CD4-positive, alpha-beta memory T cell (primary cell): ENCODE data around the gene CCNQ. TPM values are rescaled to one million over a fixed set of nuclear protein-coding genes. Genes with fewer than 3 reads are reported as not detected.

Experiments
- CTCF ChIA-PET: fragments of 350-600 bp; sonication (Branson Sonifier 250); formaldehyde crosslinking; loops from one replicate; lab custom pipeline; 2021; ENCODE audit warnings: inconsistent platforms; ENCODE audit not compliant: partially characterized antibody; lab: Charles Lee
- POLR2A ChIA-PET: fragments of 350-600 bp; sonication (Branson Sonifier 250); formaldehyde crosslinking; loops from one replicate; lab custom pipeline; 2021; ENCODE audit not compliant: partially characterized antibody; lab: Charles Lee
- DNase-seq, 5 donors: peaks; one replicate each; pipeline versions ENCODE4 v3.0.0 to v3.0.0-alpha.2; 2020 to 2022; ENCODE audit warnings: mixed read lengths in 1 of 5
- H3K27ac ChIP-seq: one replicate; pipeline ENCODE4 v1.7.0; 2013; ENCODE audit warnings: low read depth, low read length
- H3K27me3 ChIP-seq: 2 replicates; pipeline ENCODE4 v1.7.0; 2013; ENCODE audit warnings: mild to moderate bottlenecking, low read length, moderate library complexity; ENCODE audit not compliant: insufficient read depth
- H3K36me3 ChIP-seq: 2 replicates; pipeline ENCODE4 v1.7.0; 2013; ENCODE audit warnings: mild to moderate bottlenecking, low read length, moderate library complexity; ENCODE audit not compliant: insufficient read depth
- H3K4me1 ChIP-seq: 2 replicates; pipeline ENCODE4 v1.7.0; 2013; ENCODE audit warnings: mild to moderate bottlenecking, low read length, moderate library complexity; ENCODE audit not compliant: insufficient read depth
- H3K4me3 ChIP-seq, 2 donors: one replicate each; pipeline ENCODE4 v1.7.0; 2013; ENCODE audit warnings: low read length in 2 of 2, mild to moderate bottlenecking in 1 of 2
- H3K9me3 ChIP-seq, 2 donors: one replicate each; pipeline ENCODE4 v1.7.0; 2013; ENCODE audit warnings: low read length in 2 of 2, control low read depth in 1 of 2; ENCODE audit not compliant: control insufficient read depth in 1 of 2
- H3K27ac Mint-ChIP-seq, 7 donors: one replicate each; pipeline ENCODE4 v1.8.0; 2020 to 2021; ENCODE audit warnings: mixed read lengths in 7 of 7, mild to moderate bottlenecking in 6 of 7, inconsistent platforms in 3 of 7, moderate library complexity in 3 of 7
- H3K27me3 Mint-ChIP-seq, 2 donors: one replicate each; pipeline ENCODE4 v1.8.0; 2020 to 2021; ENCODE audit warnings: mixed read lengths in 2 of 2
- H3K36me3 Mint-ChIP-seq, 2 donors: one replicate each; pipeline ENCODE4 v1.8.0; 2020 to 2021; ENCODE audit warnings: mixed read lengths in 2 of 2, inconsistent platforms in 1 of 2, mild to moderate bottlenecking in 1 of 2
- H3K4me1 Mint-ChIP-seq, 4 donors: one replicate each; pipeline ENCODE4 v1.8.0; 2020 to 2021; ENCODE audit warnings: mixed read lengths in 4 of 4, mild to moderate bottlenecking in 1 of 4
- H3K4me3 Mint-ChIP-seq, 8 donors: one replicate each; pipeline ENCODE4 v1.8.0; 2020 to 2021; ENCODE audit warnings: mixed read lengths in 8 of 8, mild to moderate bottlenecking in 7 of 8, moderate library complexity in 6 of 8, inconsistent platforms in 3 of 8
- H3K9me3 Mint-ChIP-seq, 8 donors: one replicate each; pipeline ENCODE4 v1.8.0; 2020 to 2021; ENCODE audit warnings: mixed read lengths in 8 of 8, mild to moderate bottlenecking in 5 of 8, inconsistent platforms in 3 of 8, moderate library complexity in 1 of 8
- intact Hi-C: fragments of 100-400 bp; cut with micrococcal nuclease; formaldehyde crosslinking; loops from one replicate; pipeline ENCODE4 v1.15.1; 2023
- polyA plus RNA-seq, 2 donors: library from polyadenylated mRNA; unstranded; fragments of 300-500 nt; fragmentation: Illumina TruSeq; gene quantifications; one replicate each; pipeline ENCODE4 v1.2.3, GENCODE V29; 2021
- total RNA-seq, 2 experiments: library from RNA; stranded (reverse); gene quantifications; one replicate each; pipeline ENCODE4 v1.2.3, GENCODE V29; 2021

The CCNQ gene
- total and polyA plus RNA-seq, 4 experiments from 2014 or later, result 26.1 to 53.6 (median 38.8) TPM

GRCh38 chrX:153644356-153645125 lies 45.6 kb upstream of the CCNQ start:
- Mint-ChIP-seq H3K27me3 (peaks cover 13% of the 10 kb centered on the region in 2 donors), H3K9me3 (peaks cover 0 to 3% (median 0%) of the 10 kb centered on the region in 8 donors), H3K36me3 (no peaks in the 10 kb centered on the region), H3K4me1 (peaks cover 7 to 14% (median 11%) of the 10 kb centered on the region in 4 donors), H3K27ac (no peak overlapping the region), H3K4me3 (peak overlapping the region in 3 of 8 donors; percentile 7 to 32 (median 26))
- Histone ChIP-seq H3K36me3 (no peaks in the 10 kb centered on the region), H3K27ac (no peak overlapping the region), H3K27me3 (peaks cover 10% of the 10 kb centered on the region), H3K4me1 (peaks cover 10% of the 10 kb centered on the region), H3K9me3 (no peaks in the 10 kb centered on the region), H3K4me3 (no peak overlapping the region)
- no peak for DNase-seq
- intact Hi-C loops, result no loop called here
- ChIA-PET CTCF (interaction anchor here (0.9 to 6.2 kb wide), 7 partner anchors 8 to 105 kb away, joined by 3 to 33 read pairs (median 4); no protein-coding TSS in a partner anchor), POLR2A (no interaction called here)

- Histone ChIP-seq H3K4me3 (no peak overlapping the region), H3K27me3 (peaks cover 10% of the 10 kb centered on the region), H3K9me3 (no peaks in the 10 kb centered on the region), H3K36me3 (no peaks in the 10 kb centered on the region), H3K27ac (no peak overlapping the region), H3K4me1 (peaks cover 10% of the 10 kb centered on the region)
- DNase-seq, result no peak
- Mint-ChIP-seq H3K27me3 (peaks cover 13% of the 10 kb centered on the region in 2 donors), H3K9me3 (peaks cover 0 to 3% (median 0%) of the 10 kb centered on the region in 8 donors), H3K4me3 (peak overlapping the region in 6 of 8 donors; percentile 47 to 74 (median 58)), H3K36me3 (no peaks in the 10 kb centered on the region), H3K27ac (no peak overlapping the region), H3K4me1 (peaks cover 7 to 14% (median 11%) of the 10 kb centered on the region in 4 donors)
- intact Hi-C loops, result loop anchor here (1.0 kb wide), 1 partner anchor 33 kb away; no protein-coding TSS in a partner anchor
- CTCF ChIA-PET, result interaction anchor here (0.9 to 1.2 kb wide), 2 partner anchors 21 to 104 kb away, joined by 3 to 4 read pairs; no protein-coding TSS in a partner anchor
- POLR2A ChIA-PET, result interaction anchor here (1.2 kb wide), 1 partner anchor 29 kb away, joined by 3 read pairs; no protein-coding TSS in a partner anchor
Measured at GRCh38 chrX:153643431-153644351, 44.8 kb upstream of the CCNQ start.

- intact Hi-C loops, result loop anchor here (1.0 kb wide), 1 partner anchor 33 kb away; no protein-coding TSS in a partner anchor
- peaks cover 13% of the 10 kb centered on the region in 2 donors for H3K27me3 Mint-ChIP-seq
- peak overlapping the region in 1 of 7 donors; percentile 21 for H3K27ac Mint-ChIP-seq
- Histone ChIP-seq H3K4me1 (peaks cover 10% of the 10 kb centered on the region), H3K9me3 (no peaks in the 10 kb centered on the region), H3K27ac (no peak overlapping the region), H3K27me3 (peaks cover 10% of the 10 kb centered on the region), H3K4me3 (no peak overlapping the region), H3K36me3 (no peaks in the 10 kb centered on the region)
- no peaks in the 10 kb centered on the region for H3K36me3 Mint-ChIP-seq
- ChIA-PET CTCF (interaction anchor here (0.9 kb wide), 1 partner anchor 20 kb away, joined by 3 read pairs; no protein-coding TSS in a partner anchor), POLR2A (interaction anchor here (1.2 kb wide), 1 partner anchor 28 kb away, joined by 3 read pairs; no protein-coding TSS in a partner anchor)
- peak overlapping the region in 7 of 8 donors; percentile 42 to 74 (median 67) for H3K4me3 Mint-ChIP-seq
- H3K9me3 Mint-ChIP-seq, result peaks cover 0 to 3% (median 0%) of the 10 kb centered on the region in 8 donors
- H3K4me1 Mint-ChIP-seq, result peaks cover 7 to 14% (median 11%) of the 10 kb centered on the region in 4 donors
- no peak for DNase-seq
Measured at GRCh38 chrX:153642655-153643430, 43.9 kb upstream of the CCNQ start.

GRCh38 chrX:153642051-153642654 lies 43.2 kb upstream of the CCNQ start:
- ChIA-PET CTCF (no interaction called here), POLR2A (interaction anchor here (0.8 kb wide), 1 partner anchor 43 kb away, joined by 3 read pairs; no protein-coding TSS in a partner anchor)
- peaks cover 7 to 14% (median 11%) of the 10 kb centered on the region in 4 donors for H3K4me1 Mint-ChIP-seq
- H3K4me3 Mint-ChIP-seq, result no peak overlapping the region
- H3K27me3 Mint-ChIP-seq, result peaks cover 13% of the 10 kb centered on the region in 2 donors
- Histone ChIP-seq H3K27ac (no peak overlapping the region), H3K36me3 (no peaks in the 10 kb centered on the region), H3K4me1 (peaks cover 10% of the 10 kb centered on the region), H3K27me3 (peaks cover 10% of the 10 kb centered on the region), H3K4me3 (no peak overlapping the region), H3K9me3 (no peaks in the 10 kb centered on the region)
- H3K9me3 Mint-ChIP-seq, result peaks cover 0 to 3% (median 0%) of the 10 kb centered on the region in 8 donors
- intact Hi-C loops, result no loop called here
- no peak for DNase-seq
- H3K36me3 Mint-ChIP-seq, result no peaks in the 10 kb centered on the region
- H3K27ac Mint-ChIP-seq, result no peak overlapping the region

GRCh38 chrX:153641627-153642026 lies 42.7 kb upstream of the CCNQ start:
- Histone ChIP-seq H3K27ac (no peak overlapping the region), H3K4me3 (no peak overlapping the region), H3K27me3 (peaks cover 10% of the 10 kb centered on the region), H3K9me3 (no peaks in the 10 kb centered on the region), H3K36me3 (no peaks in the 10 kb centered on the region), H3K4me1 (peaks cover 10% of the 10 kb centered on the region)
- ChIA-PET POLR2A (interaction anchor here (0.8 kb wide), 1 partner anchor 42 kb away, joined by 3 read pairs; no protein-coding TSS in a partner anchor), CTCF (no interaction called here)
- H3K4me3 Mint-ChIP-seq, result peak overlapping the region in 5 of 8 donors; percentile 9 to 64 (median 44)
- peaks cover 0 to 3% (median 0%) of the 10 kb centered on the region in 8 donors for H3K9me3 Mint-ChIP-seq
- no peaks in the 10 kb centered on the region for H3K36me3 Mint-ChIP-seq
- peaks cover 13% of the 10 kb centered on the region in 2 donors for H3K27me3 Mint-ChIP-seq
- intact Hi-C loops, result no loop called here
- no peak for DNase-seq
- H3K4me1 Mint-ChIP-seq, result peaks cover 7 to 14% (median 11%) of the 10 kb centered on the region in 4 donors
- no peak overlapping the region for H3K27ac Mint-ChIP-seq
